Colonic mucosa (tissue), 4 donors: ENCODE measurements around the gene SLCO4C1. TPM values are rescaled to one million over a fixed set of nuclear protein-coding genes. Genes with fewer than 3 reads are reported as not detected.

Source experiments
- DNase-seq: peaks from one replicate; pipeline ENCODE4 v3.0.0-alpha.2; 2020
- H3K27ac ChIP-seq: fragments of 200-600 bp; one replicate; pipeline ENCODE4 v1.8.0; 2021
- H3K27me3 ChIP-seq: fragments of 200-600 bp; one replicate; pipeline ENCODE4 v1.8.0; 2021
- H3K36me3 ChIP-seq: fragments of 200-600 bp; one replicate; pipeline ENCODE4 v1.8.0; 2021
- H3K4me1 ChIP-seq: fragments of 200-600 bp; one replicate; pipeline ENCODE4 v1.8.0; 2021; ENCODE audit warnings: mild to moderate bottlenecking
- H3K4me3 ChIP-seq: fragments of 200-600 bp; one replicate; pipeline ENCODE4 v1.8.0; 2021
- H3K9ac ChIP-seq, 2 donors: one replicate each; pipeline ENCODE4 v1.7.0; 2013; ENCODE audit warnings: control low read depth in 2 of 2, low read depth in 2 of 2, low read length in 2 of 2
- H3K9me3 ChIP-seq: fragments of 200-600 bp; one replicate; pipeline ENCODE4 v1.8.0; 2021
- intact Hi-C: fragments of 100-400 bp; cut with DNase I; formaldehyde crosslinking; loops from one replicate; pipeline ENCODE4 v1.14.1; 2022
- total RNA-seq, 2 donors: library from RNA; stranded (reverse); fragmentation: NEBNext Ultra II Directional in 1 of 2; extraction: Animal tissue kit (Norgen Biotek cat#: 25700) in 1 of 2; gene quantifications; one replicate each; pipeline ENCODE4 v1.2.1, GENCODE V29; 2021
- TF ChIP-seq, protein P1 (sequence below): fragments of 200-600 bp; IDR thresholded peaks from one replicate; pipeline ENCODE4 v1.8.0; 2022; ENCODE audit warnings: antibody characterized with exemption, mild to moderate bottlenecking
- donor health status: healthy.
- donor health status: DM: no; HTN: no; CAD: no.
- donor health status: DM: no; HTN: no; CAD: no.

Gene SLCO4C1
- total RNA-seq, 2 donors from 2014 or later, result 1.4 to 2.9 TPM

DNA sequence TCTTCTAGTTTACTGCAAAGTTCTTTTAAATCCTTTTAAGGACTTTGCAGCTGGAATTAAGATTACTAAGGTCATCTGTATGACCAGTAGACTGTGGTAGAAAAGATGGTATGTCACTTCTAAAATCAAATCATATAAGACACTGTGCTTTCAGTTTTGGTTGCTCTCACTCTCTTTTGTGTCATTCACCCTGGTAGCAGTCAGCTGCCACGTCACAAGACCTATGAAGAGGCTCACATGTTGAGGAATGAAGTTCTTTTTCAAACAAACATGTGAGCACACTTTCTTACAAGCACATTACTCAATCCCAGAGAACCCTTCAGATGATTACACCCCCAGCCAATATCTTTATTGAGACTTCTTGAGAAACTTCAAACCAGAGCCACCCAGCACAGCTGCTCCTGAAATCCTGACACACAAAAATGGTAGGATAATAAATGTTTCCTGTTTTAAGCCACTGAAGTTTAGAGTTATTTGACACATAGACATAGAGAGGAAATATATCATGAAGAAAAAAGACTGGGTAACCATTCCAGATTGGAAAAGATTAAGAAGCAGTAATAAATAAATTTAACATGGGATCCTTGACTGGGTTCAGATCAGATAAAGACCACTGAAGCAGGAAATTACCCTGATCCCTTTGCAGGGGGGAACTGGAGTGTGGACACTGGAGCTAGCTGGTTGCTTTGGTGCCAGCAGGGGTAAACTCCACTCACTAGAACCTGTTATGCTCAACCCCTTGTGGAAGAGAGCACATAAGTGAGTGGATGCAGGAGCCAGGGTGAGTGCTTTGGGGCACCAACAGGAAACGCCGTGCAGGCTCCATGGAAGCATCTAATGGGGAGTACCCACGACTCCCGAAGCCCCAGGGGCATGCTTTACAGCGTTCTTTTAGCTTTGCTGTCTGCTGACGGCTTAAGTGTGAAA, 64.1 kb downstream of the SLCO4C1 start:
- no peak overlapping the region for H3K27ac ChIP-seq
- intact Hi-C loops, result no loop called here
- H3K9ac ChIP-seq, result no peak overlapping the region
- H3K4me1 ChIP-seq, result no peaks in the 10 kb centered on the region
- no peak for DNase-seq
- H3K27me3 ChIP-seq, result no peaks in the 10 kb centered on the region
- no peaks in the 10 kb centered on the region for H3K9me3 ChIP-seq
- no peaks in the 10 kb centered on the region for H3K36me3 ChIP-seq
- no peak overlapping the region for H3K4me3 ChIP-seq
- TF ChIP-seq, protein P1, sequence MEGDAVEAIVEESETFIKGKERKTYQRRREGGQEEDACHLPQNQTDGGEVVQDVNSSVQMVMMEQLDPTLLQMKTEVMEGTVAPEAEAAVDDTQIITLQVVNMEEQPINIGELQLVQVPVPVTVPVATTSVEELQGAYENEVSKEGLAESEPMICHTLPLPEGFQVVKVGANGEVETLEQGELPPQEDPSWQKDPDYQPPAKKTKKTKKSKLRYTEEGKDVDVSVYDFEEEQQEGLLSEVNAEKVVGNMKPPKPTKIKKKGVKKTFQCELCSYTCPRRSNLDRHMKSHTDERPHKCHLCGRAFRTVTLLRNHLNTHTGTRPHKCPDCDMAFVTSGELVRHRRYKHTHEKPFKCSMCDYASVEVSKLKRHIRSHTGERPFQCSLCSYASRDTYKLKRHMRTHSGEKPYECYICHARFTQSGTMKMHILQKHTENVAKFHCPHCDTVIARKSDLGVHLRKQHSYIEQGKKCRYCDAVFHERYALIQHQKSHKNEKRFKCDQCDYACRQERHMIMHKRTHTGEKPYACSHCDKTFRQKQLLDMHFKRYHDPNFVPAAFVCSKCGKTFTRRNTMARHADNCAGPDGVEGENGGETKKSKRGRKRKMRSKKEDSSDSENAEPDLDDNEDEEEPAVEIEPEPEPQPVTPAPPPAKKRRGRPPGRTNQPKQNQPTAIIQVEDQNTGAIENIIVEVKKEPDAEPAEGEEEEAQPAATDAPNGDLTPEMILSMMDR, result no peak

- Histone ChIP-seq H3K27ac (no peak overlapping the region), H3K9me3 (no peaks in the 10 kb centered on the region), H3K27me3 (no peaks in the 10 kb centered on the region), H3K4me1 (no peaks in the 10 kb centered on the region), H3K36me3 (no peaks in the 10 kb centered on the region), H3K4me3 (no peak overlapping the region), H3K9ac (no peak overlapping the region)
- TF ChIP-seq, protein P1, result no peak
- intact Hi-C loops, result loop anchor here (5.0 kb wide), 1 partner anchor 287 kb away; no protein-coding TSS in a partner anchor
- DNase-seq, result no peak
These were observed 66.4 kb downstream of the SLCO4C1 start for GRCh38 chr5:102229685-102230084.

DNA sequence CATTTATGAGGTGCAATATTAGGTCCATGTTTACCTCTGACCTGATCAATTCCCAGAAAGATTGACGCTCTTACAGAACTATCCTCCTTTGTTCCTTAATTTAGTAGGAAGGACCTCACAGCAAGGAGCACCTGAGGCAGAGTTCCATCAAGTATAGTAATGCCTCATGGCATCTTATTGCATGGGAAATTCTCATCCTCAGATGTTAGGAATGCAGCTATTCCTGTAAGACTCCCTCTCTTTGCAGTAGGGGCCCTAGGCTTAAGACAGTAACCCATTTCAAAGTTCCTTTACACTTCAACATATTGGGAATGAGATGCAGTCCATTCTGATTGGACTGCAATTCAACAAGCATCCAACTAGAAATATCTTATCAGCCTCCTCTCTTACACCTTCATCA, 69.8 kb downstream of the SLCO4C1 start:
- no peaks in the 10 kb centered on the region for H3K4me1 ChIP-seq
- H3K36me3 ChIP-seq, result no peaks in the 10 kb centered on the region
- no peaks in the 10 kb centered on the region for H3K27me3 ChIP-seq
- no peak overlapping the region for H3K4me3 ChIP-seq
- no peaks in the 10 kb centered on the region for H3K9me3 ChIP-seq
- DNase-seq, result no peak
- no peak overlapping the region for H3K9ac ChIP-seq
- no peak overlapping the region for H3K27ac ChIP-seq
- TF ChIP-seq, protein P1, result no peak
- intact Hi-C loops, result loop anchor here (5.0 kb wide), 1 partner anchor 284 kb away; no protein-coding TSS in a partner anchor

GRCh38 chr5:102223542-102224477, 72.3 kb downstream of the SLCO4C1 start:
- no peaks in the 10 kb centered on the region for H3K4me1 ChIP-seq
- H3K4me3 ChIP-seq, result no peak overlapping the region
- DNase-seq, result no peak
- H3K9me3 ChIP-seq, result no peaks in the 10 kb centered on the region
- no peak overlapping the region for H3K9ac ChIP-seq
- TF ChIP-seq, protein P1, result peak; percentile 79
- H3K27ac ChIP-seq, result no peak overlapping the region
- no peaks in the 10 kb centered on the region for H3K36me3 ChIP-seq
- H3K27me3 ChIP-seq, result no peaks in the 10 kb centered on the region
- intact Hi-C loops, result no loop called here

DNA sequence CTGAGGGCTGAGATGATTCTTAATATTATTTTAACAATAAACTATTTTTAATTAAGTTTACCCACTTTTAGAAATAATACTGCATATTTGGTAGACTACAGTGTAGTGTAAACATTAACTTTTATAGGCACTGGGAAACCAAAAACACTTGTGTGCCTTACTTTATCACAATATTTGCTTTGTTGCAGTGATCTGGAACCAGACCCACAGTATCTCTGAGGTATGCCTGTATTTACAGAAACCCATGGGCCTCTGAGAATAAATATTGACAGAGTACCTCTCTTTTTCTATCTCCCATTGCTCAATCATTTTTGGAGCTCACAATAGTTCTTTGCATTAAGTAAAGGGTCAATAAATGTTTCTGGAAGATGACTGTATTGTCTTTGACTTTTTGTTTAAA, 73.3 kb downstream of the SLCO4C1 start:
- TF ChIP-seq, protein P1, result no peak
- H3K4me3 ChIP-seq, result no peak overlapping the region
- no peak for DNase-seq
- H3K9ac ChIP-seq, result no peak overlapping the region
- intact Hi-C loops, result no loop called here
- H3K36me3 ChIP-seq, result no peaks in the 10 kb centered on the region
- H3K4me1 ChIP-seq, result peaks cover under 1% of the 10 kb centered on the region
- no peaks in the 10 kb centered on the region for H3K27me3 ChIP-seq
- H3K9me3 ChIP-seq, result no peaks in the 10 kb centered on the region
- no peak overlapping the region for H3K27ac ChIP-seq
